Panc1 (cell line): ENCODE measurements around the gene COL26A1. TPM values are rescaled to one million over a fixed set of nuclear protein-coding genes. Genes with fewer than 3 reads are reported as not detected.

Experiments
- ATAC-seq: fragments of 200-7000 bp; cut with Tn5 transposase; 2 replicates; pipeline ENCODE4 v1.9.1; 2020; ENCODE audit warnings: mild to moderate bottlenecking, moderate library complexity
- BruUV-seq: library from RNA; stranded (reverse); fragments of 400-500 nt; replicated peaks from 2 replicates; lab custom pipeline; 2021; lab: Mats Ljungman, UMichigan
- CTCF ChIA-PET: fragments of 300-600 bp; sonication (Branson Sonifier 250); formaldehyde crosslinking; loops from one replicate; lab custom pipeline; 2022; ENCODE audit warnings: antibody characterized with exemption; lab: Charles Lee
- POLR2A ChIA-PET: fragments of 300-600 bp; sonication (Branson Sonifier 250); formaldehyde crosslinking; loops from one replicate; lab custom pipeline; 2022; ENCODE audit warnings: antibody characterized with exemption; lab: Charles Lee
- DNase-seq: peaks from one replicate; pipeline ENCODE4 v3.0.0-alpha.2; 2010; ENCODE audit warnings: low read depth, low spot score
- H3K27ac ChIP-seq: 2 replicates; pipeline ENCODE4 v1.5.1; 2011; ENCODE audit warnings: mild to moderate bottlenecking, low read length, inconsistent platforms
- H3K27me3 ChIP-seq: fragments of 200-500 bp; sonication (Bioruptor generic); 2 replicates; pipeline ENCODE4 v1.6.0; 2014; ENCODE audit warnings: low read length, inconsistent platforms; ENCODE audit not compliant: control insufficient read depth, insufficient read depth
- H3K36me3 ChIP-seq: fragments of 200-500 bp; sonication (Bioruptor generic); 2 replicates; pipeline ENCODE4 v1.5.1; 2014; ENCODE audit warnings: inconsistent platforms, mild to moderate bottlenecking, low read length, moderate library complexity; ENCODE audit not compliant: control insufficient read depth, insufficient read depth
- H3K4me1 ChIP-seq: 2 replicates; pipeline ENCODE4 v1.5.1; 2011; ENCODE audit warnings: inconsistent platforms, mild to moderate bottlenecking, low read length, moderate library complexity; ENCODE audit not compliant: control insufficient read depth, insufficient read depth
- H3K4me3 ChIP-seq, 2 experiments: 2 replicates each; pipeline ENCODE4 v1.5.1; 2011 to 2012; ENCODE audit warnings: low read depth in 2 of 2, low read length in 2 of 2, mild to moderate bottlenecking in 2 of 2, inconsistent platforms in 1 of 2, moderate library complexity in 1 of 2
- H3K9me3 ChIP-seq: fragments of 200-500 bp; sonication (Bioruptor generic); 2 replicates; pipeline ENCODE4 v1.5.1; 2014; ENCODE audit warnings: low read depth, mild to moderate bottlenecking, inconsistent platforms, low read length, moderate library complexity; ENCODE audit not compliant: control insufficient read depth, insufficient read depth
- POLR2AphosphoS5 ChIP-seq: IDR thresholded peaks from 2 replicates; pipeline ENCODE4 v1.6.1; 2012; ENCODE audit warnings: mild to moderate bottlenecking, low read depth, low read length, moderate library complexity
- SIN3A ChIP-seq: IDR thresholded peaks from 2 replicates; pipeline ENCODE4 v1.6.1; 2012; ENCODE audit warnings: low read depth, mild to moderate bottlenecking, low read length, moderate library complexity, borderline replicate concordance; ENCODE audit not compliant: insufficient read depth
- TCF7L2 ChIP-seq: IDR thresholded peaks from 2 replicates; pipeline ENCODE4 v1.6.1; 2011; ENCODE audit warnings: mild to moderate bottlenecking, low read depth, low read length, inconsistent platforms
- in situ Hi-C: cut with HindIII; loops from 2 replicates; pipeline ENCODE4 v1.10.0; 2016; ENCODE audit warnings: low sequenced_read_pairs, low pct_unique_long_range_greater_than_20kb
- intact Hi-C: fragments of 100-400 bp; cut with micrococcal nuclease; formaldehyde crosslinking; loops from one replicate; pipeline ENCODE4 v1.10.0; 2022; ENCODE audit not compliant: unreplicated experiment
- total RNA-seq: library from RNA; stranded (reverse); gene quantifications from one replicate; pipeline ENCODE4 v1.2.1, GENCODE V29; 2021; ENCODE audit not compliant: unreplicated experiment
- TF ChIP-seq, protein P1 (sequence below): fragments of 450-650 bp; IDR thresholded peaks from 2 replicates; pipeline ENCODE4 v1.5.1; 2017; ENCODE audit warnings: mild to moderate bottlenecking
- TF ChIP-seq, protein P2 (sequence below), 2 experiments: IDR thresholded peaks; 2 replicates each; pipeline ENCODE4 v1.6.1; 2011 to 2012; ENCODE audit warnings: low read depth in 2 of 2, control low read depth in 1 of 2, low read length in 1 of 2, mild to moderate bottlenecking in 1 of 2, moderate library complexity in 1 of 2; ENCODE audit not compliant: insufficient read depth in 1 of 2

COL26A1 gene
- total RNA-seq, 1 experiment from 2014 or later: 25.8 TPM

GRCh38 chr7:101542527-101543241 lies 180.0 kb downstream of the COL26A1 start:
- in situ Hi-C loops: no loop called here
- Histone ChIP-seq H3K9me3 (no peaks in the 10 kb centered on the region), H3K27me3 (no peaks in the 10 kb centered on the region), H3K27ac (no peak overlapping the region), H3K4me1 (peaks cover 13% of the 10 kb centered on the region), H3K4me3 (peak overlapping the region in 1 of 2 experiments; percentile 19; a peak in 1 of 4 replicates), H3K36me3 (no peaks in the 10 kb centered on the region)
- ATAC-seq (peak; percentile 70), DNase-seq (peak; percentile 48)
- POLR2A ChIA-PET: no interaction called here
- intact Hi-C loops: loop anchor here (5.0 kb wide), 1 partner anchor 730 kb away; no protein-coding TSS in a partner anchor
- TF ChIP-seq, protein P1, sequence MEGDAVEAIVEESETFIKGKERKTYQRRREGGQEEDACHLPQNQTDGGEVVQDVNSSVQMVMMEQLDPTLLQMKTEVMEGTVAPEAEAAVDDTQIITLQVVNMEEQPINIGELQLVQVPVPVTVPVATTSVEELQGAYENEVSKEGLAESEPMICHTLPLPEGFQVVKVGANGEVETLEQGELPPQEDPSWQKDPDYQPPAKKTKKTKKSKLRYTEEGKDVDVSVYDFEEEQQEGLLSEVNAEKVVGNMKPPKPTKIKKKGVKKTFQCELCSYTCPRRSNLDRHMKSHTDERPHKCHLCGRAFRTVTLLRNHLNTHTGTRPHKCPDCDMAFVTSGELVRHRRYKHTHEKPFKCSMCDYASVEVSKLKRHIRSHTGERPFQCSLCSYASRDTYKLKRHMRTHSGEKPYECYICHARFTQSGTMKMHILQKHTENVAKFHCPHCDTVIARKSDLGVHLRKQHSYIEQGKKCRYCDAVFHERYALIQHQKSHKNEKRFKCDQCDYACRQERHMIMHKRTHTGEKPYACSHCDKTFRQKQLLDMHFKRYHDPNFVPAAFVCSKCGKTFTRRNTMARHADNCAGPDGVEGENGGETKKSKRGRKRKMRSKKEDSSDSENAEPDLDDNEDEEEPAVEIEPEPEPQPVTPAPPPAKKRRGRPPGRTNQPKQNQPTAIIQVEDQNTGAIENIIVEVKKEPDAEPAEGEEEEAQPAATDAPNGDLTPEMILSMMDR: peak; percentile 94
- TF ChIP-seq POLR2AphosphoS5: no peak
- CTCF ChIA-PET: interaction anchor here (0.6 to 1.7 kb wide), 15 partner anchors 9 to 776 kb away, joined by 3 to 11 read pairs (median 4); no protein-coding TSS in a partner anchor
- BruUV-seq: no TSS peak

DNA sequence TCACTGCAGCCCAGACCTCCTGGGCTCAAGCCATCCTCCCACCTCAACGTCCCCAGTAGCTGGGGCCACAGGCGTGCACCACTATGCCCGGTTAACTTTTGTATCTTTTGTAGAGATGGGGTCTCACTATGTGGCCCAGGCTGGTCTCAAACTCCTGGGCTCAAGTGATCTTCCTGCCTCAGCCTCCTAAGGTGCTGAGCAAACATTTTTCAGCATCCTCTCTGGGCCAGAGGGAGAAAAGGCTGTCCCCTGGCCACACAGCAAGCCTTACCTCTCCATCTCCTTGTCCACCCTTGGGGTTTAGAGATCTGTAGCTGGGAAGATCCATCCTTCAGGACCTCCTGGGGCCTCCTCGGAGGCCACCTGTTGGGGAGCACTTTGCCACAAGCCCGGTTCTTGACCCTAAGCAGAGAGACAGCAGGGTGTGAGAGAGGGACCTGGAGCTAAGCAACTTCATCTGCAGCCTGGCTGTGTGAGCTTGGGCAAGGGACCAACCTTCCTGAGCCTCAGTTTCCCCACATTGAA lies 180.6 kb downstream of the COL26A1 start:
- H3K27me3 ChIP-seq: no peaks in the 10 kb centered on the region
- H3K4me1 ChIP-seq: peaks cover 7% of the 10 kb centered on the region
- POLR2A ChIA-PET: no interaction called here
- no peak overlapping the region for H3K27ac ChIP-seq
- TF ChIP-seq POLR2AphosphoS5 (no peak), TCF7L2 (no peak), SIN3A (no peak)
- TF ChIP-seq, protein P2, sequence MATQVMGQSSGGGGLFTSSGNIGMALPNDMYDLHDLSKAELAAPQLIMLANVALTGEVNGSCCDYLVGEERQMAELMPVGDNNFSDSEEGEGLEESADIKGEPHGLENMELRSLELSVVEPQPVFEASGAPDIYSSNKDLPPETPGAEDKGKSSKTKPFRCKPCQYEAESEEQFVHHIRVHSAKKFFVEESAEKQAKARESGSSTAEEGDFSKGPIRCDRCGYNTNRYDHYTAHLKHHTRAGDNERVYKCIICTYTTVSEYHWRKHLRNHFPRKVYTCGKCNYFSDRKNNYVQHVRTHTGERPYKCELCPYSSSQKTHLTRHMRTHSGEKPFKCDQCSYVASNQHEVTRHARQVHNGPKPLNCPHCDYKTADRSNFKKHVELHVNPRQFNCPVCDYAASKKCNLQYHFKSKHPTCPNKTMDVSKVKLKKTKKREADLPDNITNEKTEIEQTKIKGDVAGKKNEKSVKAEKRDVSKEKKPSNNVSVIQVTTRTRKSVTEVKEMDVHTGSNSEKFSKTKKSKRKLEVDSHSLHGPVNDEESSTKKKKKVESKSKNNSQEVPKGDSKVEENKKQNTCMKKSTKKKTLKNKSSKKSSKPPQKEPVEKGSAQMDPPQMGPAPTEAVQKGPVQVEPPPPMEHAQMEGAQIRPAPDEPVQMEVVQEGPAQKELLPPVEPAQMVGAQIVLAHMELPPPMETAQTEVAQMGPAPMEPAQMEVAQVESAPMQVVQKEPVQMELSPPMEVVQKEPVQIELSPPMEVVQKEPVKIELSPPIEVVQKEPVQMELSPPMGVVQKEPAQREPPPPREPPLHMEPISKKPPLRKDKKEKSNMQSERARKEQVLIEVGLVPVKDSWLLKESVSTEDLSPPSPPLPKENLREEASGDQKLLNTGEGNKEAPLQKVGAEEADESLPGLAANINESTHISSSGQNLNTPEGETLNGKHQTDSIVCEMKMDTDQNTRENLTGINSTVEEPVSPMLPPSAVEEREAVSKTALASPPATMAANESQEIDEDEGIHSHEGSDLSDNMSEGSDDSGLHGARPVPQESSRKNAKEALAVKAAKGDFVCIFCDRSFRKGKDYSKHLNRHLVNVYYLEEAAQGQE (IDR thresholded peaks at IDR 0.05; ENCODE audit: insufficient read depth in 1 of 2, low read depth in 2 of 2, low read length in 1 of 2): no peak
- TF ChIP-seq, protein P1: no peak
- CTCF ChIA-PET: interaction anchor here (0.6 to 1.7 kb wide), 12 partner anchors 8 to 775 kb away, joined by 3 to 11 read pairs (median 4); no protein-coding TSS in a partner anchor
- ATAC-seq: no peak; the same call in 1 of the 2 replicates
- DNase-seq: no peak
- in situ Hi-C loops: no loop called here
- no TSS peak for BruUV-seq
- intact Hi-C loops: loop anchor here (5.0 kb wide), 1 partner anchor 729 kb away; no protein-coding TSS in a partner anchor
- no peaks in the 10 kb centered on the region for H3K36me3 ChIP-seq
- H3K9me3 ChIP-seq: no peaks in the 10 kb centered on the region
- H3K4me3 ChIP-seq: no peak overlapping the region
